GM12875 (cell line): ENCODE measurements around the gene LMAN2L.

Experiments
- H3K4me3 ChIP-seq: one replicate; pipeline ENCODE4 v1.5.1; 2011; ENCODE audit warnings: low read depth, low read length, control low read depth
- CTCF ChIP-seq: IDR thresholded peaks from 2 replicates; pipeline ENCODE4 v1.5.1; 2011; ENCODE audit warnings: low read depth, mild to moderate bottlenecking, control low read depth, inconsistent platforms, low read length, moderate library complexity, borderline replicate concordance; ENCODE audit not compliant: insufficient read depth

LMAN2L gene

GRCh38 chr2:96699021-96699420 lies 40.8 kb downstream of the LMAN2L start:
- TF ChIP-seq CTCF, result no peak

GRCh38 chr2:96698221-96698861 lies 41.5 kb downstream of the LMAN2L start:
- TF ChIP-seq CTCF, result no peak
- H3K4me3 ChIP-seq, result no peak overlapping the region

More at GRCh38 chr2:96699021-96699420, 40.8 kb downstream of the LMAN2L start:
- no peak overlapping the region for H3K4me3 ChIP-seq

- no peak for TF ChIP-seq CTCF
- H3K4me3 ChIP-seq, result no peak overlapping the region
These were observed 42.4 kb downstream of the LMAN2L start for GRCh38 chr2:96697476-96697875.

GRCh38 chr2:96695602-96696001 lies 44.3 kb downstream of the LMAN2L start:
- TF ChIP-seq CTCF, result no peak
- no peak overlapping the region for H3K4me3 ChIP-seq

DNA sequence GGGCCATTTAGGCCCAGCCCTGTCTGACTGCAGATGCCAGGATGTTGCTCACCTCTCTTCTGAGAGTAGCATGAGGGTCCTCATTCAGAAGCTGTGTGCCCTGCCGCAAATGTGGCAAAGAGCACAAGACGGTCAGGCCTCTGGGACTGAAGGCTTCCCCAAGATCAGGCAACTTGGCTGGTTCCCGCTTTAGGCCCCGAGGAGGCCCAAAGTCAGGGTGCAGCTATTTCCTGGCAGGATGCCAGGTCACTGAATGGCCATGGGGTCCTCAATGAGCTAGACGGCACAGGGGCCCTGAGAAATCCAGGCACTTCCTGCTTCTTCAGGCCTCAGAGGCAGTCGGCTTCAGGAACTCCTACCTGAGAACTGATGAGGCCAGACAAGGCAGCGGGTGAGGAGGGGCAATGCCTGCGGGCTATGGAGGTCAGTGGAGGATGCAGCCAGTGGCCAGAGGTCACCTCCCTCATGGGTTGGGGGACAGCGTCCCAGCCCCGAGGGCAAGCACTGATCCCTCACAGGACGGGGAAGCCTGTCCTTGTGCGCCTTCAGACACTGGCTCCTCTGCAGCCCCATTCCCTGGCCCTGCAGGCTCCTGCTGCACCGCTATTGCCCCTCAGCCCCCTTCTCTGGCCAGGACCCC lies 44.9 kb downstream of the LMAN2L start:
- TF ChIP-seq CTCF, result no peak
- H3K4me3 ChIP-seq, result no peak overlapping the region

DNA sequence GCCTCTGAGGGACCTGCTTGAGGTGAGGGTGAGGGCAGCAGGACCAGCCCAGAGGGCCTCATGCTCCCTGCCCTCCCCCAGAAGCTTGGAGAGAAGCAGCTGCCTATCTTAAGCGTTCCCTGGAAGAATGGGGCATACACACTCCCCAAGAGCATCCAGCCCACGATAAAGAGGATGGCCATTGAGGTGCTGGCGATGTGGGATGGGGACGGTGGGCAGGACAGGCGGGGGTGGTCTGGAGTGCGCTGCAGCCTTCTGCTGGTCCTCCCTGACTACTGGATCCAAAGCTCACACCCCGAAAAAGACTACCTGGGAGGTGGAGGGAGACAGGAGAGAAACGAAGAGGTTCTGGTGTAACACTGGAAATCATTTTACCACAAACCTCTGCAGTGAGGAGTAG lies 45.6 kb downstream of the LMAN2L start:
- no peak for TF ChIP-seq CTCF
- no peak overlapping the region for H3K4me3 ChIP-seq
